WTC11 (cell line): ENCODE data around the gene ZNF304. TPM values are rescaled to one million over a fixed set of nuclear protein-coding genes. Genes with fewer than 3 reads are reported as not detected.

Experiments
- ATAC-seq: fragments of 200-7000 bp; cut with Tn5 transposase; 2 replicates; pipeline ENCODE4 v1.10.0; 2021; ENCODE audit warnings: mild to moderate bottlenecking, moderate library complexity
- CTCF ChIA-PET: fragments of 300-600 bp; sonication (Branson Sonifier 250); formaldehyde crosslinking; loops from one replicate; lab custom pipeline; 2021; ENCODE audit warnings: antibody characterized with exemption; lab: Charles Lee
- POLR2A ChIA-PET: fragments of 350-600 bp; sonication (Branson Sonifier 250); formaldehyde crosslinking; loops from one replicate; lab custom pipeline; 2021; ENCODE audit warnings: antibody characterized with exemption; lab: Charles Lee
- DNase-seq: peaks from one replicate; pipeline ENCODE4 v3.0.0; 2021; ENCODE audit warnings: low spot score
- H3K27ac Mint-ChIP-seq: 2 replicates; pipeline ENCODE4 v1.8.0; 2021; ENCODE audit warnings: mixed read lengths
- H3K27me3 Mint-ChIP-seq: 2 replicates; pipeline ENCODE4 v1.8.0; 2021; ENCODE audit warnings: low read depth, mild to moderate bottlenecking, moderate library complexity, mixed read lengths
- H3K36me3 Mint-ChIP-seq: 2 replicates; pipeline ENCODE4 v1.8.0; 2021; ENCODE audit warnings: mixed read lengths
- H3K4me1 Mint-ChIP-seq: 2 replicates; pipeline ENCODE4 v1.8.0; 2022; ENCODE audit warnings: mixed read lengths
- H3K4me3 Mint-ChIP-seq: 2 replicates; pipeline ENCODE4 v1.8.0; 2021; ENCODE audit warnings: mild to moderate bottlenecking, moderate library complexity, mixed read lengths
- H3K9me3 Mint-ChIP-seq: 2 replicates; pipeline ENCODE4 v1.8.0; 2021; ENCODE audit warnings: mixed read lengths
- FOXP1 ChIP-seq: sonication (generic); formaldehyde crosslinking; IDR thresholded peaks from 2 replicates; pipeline ENCODE4 v1.8.0; 2022; ENCODE audit warnings: missing genetic modification reagents, mild to moderate bottlenecking, moderate library complexity, borderline replicate concordance
- HMGA2 ChIP-seq: fragments of 250-450 bp; sonication (Bioruptor Pico); IDR thresholded peaks from 2 replicates; pipeline ENCODE4 v1.4.0; 2021; ENCODE audit warnings: mild to moderate bottlenecking, moderate library complexity
- IRF2 ChIP-seq: sonication (generic); formaldehyde crosslinking; IDR thresholded peaks from 2 replicates; pipeline ENCODE4 v1.8.0; 2022; ENCODE audit warnings: low read depth, missing genetic modification reagents, borderline replicate concordance
- JUN ChIP-seq: sonication (generic); formaldehyde crosslinking; IDR thresholded peaks from 2 replicates; pipeline ENCODE4 v1.8.0; 2023; ENCODE audit warnings: mild to moderate bottlenecking, missing genetic modification reagents
- KAT7 ChIP-seq: sonication (generic); formaldehyde crosslinking; IDR thresholded peaks from 2 replicates; pipeline ENCODE4 v1.8.1; 2023; ENCODE audit warnings: missing genetic modification reagents, mild to moderate bottlenecking, borderline replicate concordance
- NFYB ChIP-seq: sonication (generic); formaldehyde crosslinking; conservative IDR thresholded peaks from 2 replicates; pipeline ENCODE4 v1.8.0; 2022; ENCODE audit warnings: low read depth, missing genetic modification reagents
- NR1H2 ChIP-seq: sonication (generic); formaldehyde crosslinking; IDR thresholded peaks from 2 replicates; pipeline ENCODE4 v1.9.0; 2021; ENCODE audit warnings: mild to moderate bottlenecking, moderate library complexity, missing genetic modification reagents
- SOX15 ChIP-seq: fragments of 250-450 bp; sonication (Bioruptor Pico); IDR thresholded peaks from 2 replicates; pipeline ENCODE4 v1.9.0; 2021; ENCODE audit warnings: mild to moderate bottlenecking
- TEAD1 ChIP-seq: sonication (generic); formaldehyde crosslinking; IDR thresholded peaks from 2 replicates; pipeline ENCODE4 v1.8.0; 2022; ENCODE audit warnings: mild to moderate bottlenecking, missing genetic modification reagents
- ZNF219 ChIP-seq: sonication (generic); formaldehyde crosslinking; IDR thresholded peaks from 2 replicates; pipeline ENCODE4 v1.8.0; 2023; ENCODE audit warnings: missing genetic modification reagents, mild to moderate bottlenecking, borderline replicate concordance
- total RNA-seq: library from RNA; stranded (reverse); gene quantifications from 3 replicates; pipeline ENCODE4 v1.2.3, GENCODE V29; 2021
- TF ChIP-seq, protein P1 (sequence below): sonication (generic); formaldehyde crosslinking; IDR thresholded peaks from 2 replicates; pipeline ENCODE4 v1.8.1; 2023; ENCODE audit warnings: mild to moderate bottlenecking, missing genetic modification reagents, moderate library complexity
- TF ChIP-seq, protein P2 (sequence below): sonication (generic); formaldehyde crosslinking; IDR thresholded peaks from 2 replicates; pipeline ENCODE4 v1.8.0; 2022; ENCODE audit warnings: missing genetic modification reagents
- TF ChIP-seq, protein P3 (sequence below): sonication (generic); formaldehyde crosslinking; IDR thresholded peaks from 2 replicates; pipeline ENCODE4 v1.8.1; 2022; ENCODE audit warnings: mild to moderate bottlenecking, missing genetic modification reagents, moderate library complexity, borderline replicate concordance
- TF ChIP-seq, protein P4 (sequence below): sonication (generic); formaldehyde crosslinking; IDR thresholded peaks from 2 replicates; pipeline ENCODE4 v1.8.1; 2022; ENCODE audit warnings: low read depth, missing genetic modification reagents, borderline replicate concordance
- TF ChIP-seq, protein P5 (sequence below): sonication (generic); formaldehyde crosslinking; conservative IDR thresholded peaks from 2 replicates; pipeline ENCODE4 v1.8.1; 2023; ENCODE audit warnings: mild to moderate bottlenecking, low read depth, missing genetic modification reagents, moderate library complexity
- TF ChIP-seq, protein P6 (sequence below): fragments of 250-450 bp; sonication (Bioruptor Pico); IDR thresholded peaks from 2 replicates; pipeline ENCODE4 v2.1.2; 2022; ENCODE audit warnings: mild to moderate bottlenecking, moderate library complexity
- TF ChIP-seq, protein P7 (sequence below): sonication (generic); formaldehyde crosslinking; IDR thresholded peaks from 2 replicates; pipeline ENCODE4 v1.8.1; 2022; ENCODE audit warnings: missing genetic modification reagents, borderline replicate concordance
- TF ChIP-seq, protein P8 (sequence below): sonication (generic); formaldehyde crosslinking; IDR thresholded peaks from 2 replicates; pipeline ENCODE4 v1.8.1; 2023; ENCODE audit warnings: mild to moderate bottlenecking, missing genetic modification reagents

The ZNF304 gene
- total RNA-seq, 1 experiment from 2014 or later: 11.0 TPM

DNA sequence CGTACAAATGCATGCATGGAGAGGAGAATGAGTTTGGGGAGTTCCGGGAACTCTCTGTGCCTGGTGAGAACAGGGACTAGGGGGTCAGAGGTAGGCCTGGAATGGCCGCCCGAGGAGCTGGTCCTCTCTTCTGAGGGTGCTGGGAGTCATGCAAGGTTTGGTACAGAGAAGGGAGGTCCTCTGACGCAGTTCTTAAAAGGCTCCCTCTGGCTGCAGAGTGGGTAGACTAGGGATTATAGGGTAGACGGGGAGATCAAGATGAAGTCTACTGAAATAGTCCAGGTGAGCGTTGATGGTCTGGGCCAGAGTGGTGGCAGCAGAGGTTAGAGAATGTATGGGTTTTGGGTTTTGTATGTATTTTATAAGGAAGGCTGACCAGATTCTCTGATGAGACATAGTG, 796 bp downstream of the ZNF304 start (continued):
- TF ChIP-seq, protein P1, sequence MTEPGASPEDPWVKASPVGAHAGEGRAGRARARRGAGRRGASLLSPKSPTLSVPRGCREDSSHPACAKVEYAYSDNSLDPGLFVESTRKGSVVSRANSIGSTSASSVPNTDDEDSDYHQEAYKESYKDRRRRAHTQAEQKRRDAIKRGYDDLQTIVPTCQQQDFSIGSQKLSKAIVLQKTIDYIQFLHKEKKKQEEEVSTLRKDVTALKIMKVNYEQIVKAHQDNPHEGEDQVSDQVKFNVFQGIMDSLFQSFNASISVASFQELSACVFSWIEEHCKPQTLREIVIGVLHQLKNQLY (CRISPR knock-in tag): no peak
- TF ChIP-seq, protein P2, sequence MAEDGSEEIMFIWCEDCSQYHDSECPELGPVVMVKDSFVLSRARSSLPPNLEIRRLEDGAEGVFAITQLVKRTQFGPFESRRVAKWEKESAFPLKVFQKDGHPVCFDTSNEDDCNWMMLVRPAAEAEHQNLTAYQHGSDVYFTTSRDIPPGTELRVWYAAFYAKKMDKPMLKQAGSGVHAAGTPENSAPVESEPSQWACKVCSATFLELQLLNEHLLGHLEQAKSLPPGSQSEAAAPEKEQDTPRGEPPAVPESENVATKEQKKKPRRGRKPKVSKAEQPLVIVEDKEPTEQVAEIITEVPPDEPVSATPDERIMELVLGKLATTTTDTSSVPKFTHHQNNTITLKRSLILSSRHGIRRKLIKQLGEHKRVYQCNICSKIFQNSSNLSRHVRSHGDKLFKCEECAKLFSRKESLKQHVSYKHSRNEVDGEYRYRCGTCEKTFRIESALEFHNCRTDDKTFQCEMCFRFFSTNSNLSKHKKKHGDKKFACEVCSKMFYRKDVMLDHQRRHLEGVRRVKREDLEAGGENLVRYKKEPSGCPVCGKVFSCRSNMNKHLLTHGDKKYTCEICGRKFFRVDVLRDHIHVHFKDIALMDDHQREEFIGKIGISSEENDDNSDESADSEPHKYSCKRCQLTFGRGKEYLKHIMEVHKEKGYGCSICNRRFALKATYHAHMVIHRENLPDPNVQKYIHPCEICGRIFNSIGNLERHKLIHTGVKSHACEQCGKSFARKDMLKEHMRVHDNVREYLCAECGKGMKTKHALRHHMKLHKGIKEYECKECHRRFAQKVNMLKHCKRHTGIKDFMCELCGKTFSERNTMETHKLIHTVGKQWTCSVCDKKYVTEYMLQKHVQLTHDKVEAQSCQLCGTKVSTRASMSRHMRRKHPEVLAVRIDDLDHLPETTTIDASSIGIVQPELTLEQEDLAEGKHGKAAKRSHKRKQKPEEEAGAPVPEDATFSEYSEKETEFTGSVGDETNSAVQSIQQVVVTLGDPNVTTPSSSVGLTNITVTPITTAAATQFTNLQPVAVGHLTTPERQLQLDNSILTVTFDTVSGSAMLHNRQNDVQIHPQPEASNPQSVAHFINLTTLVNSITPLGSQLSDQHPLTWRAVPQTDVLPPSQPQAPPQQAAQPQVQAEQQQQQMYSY (CRISPR knock-in tag): no peak
- TF ChIP-seq, protein P3, sequence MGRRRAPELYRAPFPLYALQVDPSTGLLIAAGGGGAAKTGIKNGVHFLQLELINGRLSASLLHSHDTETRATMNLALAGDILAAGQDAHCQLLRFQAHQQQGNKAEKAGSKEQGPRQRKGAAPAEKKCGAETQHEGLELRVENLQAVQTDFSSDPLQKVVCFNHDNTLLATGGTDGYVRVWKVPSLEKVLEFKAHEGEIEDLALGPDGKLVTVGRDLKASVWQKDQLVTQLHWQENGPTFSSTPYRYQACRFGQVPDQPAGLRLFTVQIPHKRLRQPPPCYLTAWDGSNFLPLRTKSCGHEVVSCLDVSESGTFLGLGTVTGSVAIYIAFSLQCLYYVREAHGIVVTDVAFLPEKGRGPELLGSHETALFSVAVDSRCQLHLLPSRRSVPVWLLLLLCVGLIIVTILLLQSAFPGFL (CRISPR knock-in tag): no peak
- TF ChIP-seq JUN: no peak
- TF ChIP-seq, protein P4, sequence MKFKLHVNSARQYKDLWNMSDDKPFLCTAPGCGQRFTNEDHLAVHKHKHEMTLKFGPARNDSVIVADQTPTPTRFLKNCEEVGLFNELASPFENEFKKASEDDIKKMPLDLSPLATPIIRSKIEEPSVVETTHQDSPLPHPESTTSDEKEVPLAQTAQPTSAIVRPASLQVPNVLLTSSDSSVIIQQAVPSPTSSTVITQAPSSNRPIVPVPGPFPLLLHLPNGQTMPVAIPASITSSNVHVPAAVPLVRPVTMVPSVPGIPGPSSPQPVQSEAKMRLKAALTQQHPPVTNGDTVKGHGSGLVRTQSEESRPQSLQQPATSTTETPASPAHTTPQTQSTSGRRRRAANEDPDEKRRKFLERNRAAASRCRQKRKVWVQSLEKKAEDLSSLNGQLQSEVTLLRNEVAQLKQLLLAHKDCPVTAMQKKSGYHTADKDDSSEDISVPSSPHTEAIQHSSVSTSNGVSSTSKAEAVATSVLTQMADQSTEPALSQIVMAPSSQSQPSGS (CRISPR knock-in tag): no peak

DNA sequence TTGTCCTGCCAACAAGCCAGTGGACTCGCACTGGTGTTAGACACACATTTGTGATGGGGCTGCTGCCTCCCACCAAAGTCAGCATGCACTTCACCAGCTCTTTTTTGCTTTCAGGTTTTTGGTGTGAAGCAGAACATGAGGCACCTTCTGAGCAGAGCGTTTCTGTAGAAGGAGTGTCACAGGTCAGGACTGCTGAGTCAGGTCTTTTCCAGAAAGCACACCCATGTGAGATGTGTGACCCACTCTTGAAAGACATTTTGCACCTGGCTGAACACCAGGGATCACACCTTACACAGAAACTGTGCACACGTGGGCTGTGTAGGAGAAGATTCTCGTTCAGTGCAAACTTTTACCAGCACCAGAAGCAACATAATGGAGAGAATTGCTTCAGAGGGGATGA, 4.8 kb downstream of the ZNF304 start:
- Mint-ChIP-seq H3K4me1 (peaks cover 16% of the 10 kb centered on the region), H3K4me3 (no peak overlapping the region), H3K27ac (no peak overlapping the region), H3K27me3 (no peaks in the 10 kb centered on the region; the same call in 1 of the 2 replicates), H3K9me3 (no peaks in the 10 kb centered on the region), H3K36me3 (peaks cover 39% of the 10 kb centered on the region)
- POLR2A ChIA-PET: no interaction called here
- ATAC-seq (no peak), DNase-seq (no peak)
- CTCF ChIA-PET: no interaction called here
- no peak for TF ChIP-seq NFYB (CRISPR knock-in tag)
- TF ChIP-seq, protein P5, sequence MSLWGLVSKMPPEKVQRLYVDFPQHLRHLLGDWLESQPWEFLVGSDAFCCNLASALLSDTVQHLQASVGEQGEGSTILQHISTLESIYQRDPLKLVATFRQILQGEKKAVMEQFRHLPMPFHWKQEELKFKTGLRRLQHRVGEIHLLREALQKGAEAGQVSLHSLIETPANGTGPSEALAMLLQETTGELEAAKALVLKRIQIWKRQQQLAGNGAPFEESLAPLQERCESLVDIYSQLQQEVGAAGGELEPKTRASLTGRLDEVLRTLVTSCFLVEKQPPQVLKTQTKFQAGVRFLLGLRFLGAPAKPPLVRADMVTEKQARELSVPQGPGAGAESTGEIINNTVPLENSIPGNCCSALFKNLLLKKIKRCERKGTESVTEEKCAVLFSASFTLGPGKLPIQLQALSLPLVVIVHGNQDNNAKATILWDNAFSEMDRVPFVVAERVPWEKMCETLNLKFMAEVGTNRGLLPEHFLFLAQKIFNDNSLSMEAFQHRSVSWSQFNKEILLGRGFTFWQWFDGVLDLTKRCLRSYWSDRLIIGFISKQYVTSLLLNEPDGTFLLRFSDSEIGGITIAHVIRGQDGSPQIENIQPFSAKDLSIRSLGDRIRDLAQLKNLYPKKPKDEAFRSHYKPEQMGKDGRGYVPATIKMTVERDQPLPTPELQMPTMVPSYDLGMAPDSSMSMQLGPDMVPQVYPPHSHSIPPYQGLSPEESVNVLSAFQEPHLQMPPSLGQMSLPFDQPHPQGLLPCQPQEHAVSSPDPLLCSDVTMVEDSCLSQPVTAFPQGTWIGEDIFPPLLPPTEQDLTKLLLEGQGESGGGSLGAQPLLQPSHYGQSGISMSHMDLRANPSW (CRISPR knock-in tag): no peak
- TF ChIP-seq, protein P6, sequence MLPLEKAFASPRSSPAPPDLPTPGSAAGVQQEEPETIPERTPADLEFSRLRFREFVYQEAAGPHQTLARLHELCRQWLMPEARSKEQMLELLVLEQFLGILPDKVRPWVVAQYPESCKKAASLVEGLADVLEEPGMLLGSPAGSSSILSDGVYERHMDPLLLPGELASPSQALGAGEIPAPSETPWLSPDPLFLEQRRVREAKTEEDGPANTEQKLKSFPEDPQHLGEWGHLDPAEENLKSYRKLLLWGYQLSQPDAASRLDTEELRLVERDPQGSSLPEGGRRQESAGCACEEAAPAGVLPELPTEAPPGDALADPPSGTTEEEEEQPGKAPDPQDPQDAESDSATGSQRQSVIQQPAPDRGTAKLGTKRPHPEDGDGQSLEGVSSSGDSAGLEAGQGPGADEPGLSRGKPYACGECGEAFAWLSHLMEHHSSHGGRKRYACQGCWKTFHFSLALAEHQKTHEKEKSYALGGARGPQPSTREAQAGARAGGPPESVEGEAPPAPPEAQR: no peak
- TF ChIP-seq SOX15: no peak
- no peak for TF ChIP-seq FOXP1 (CRISPR knock-in tag)
- no peak for TF ChIP-seq HMGA2 (CRISPR knock-in tag)
- no peak for TF ChIP-seq NR1H2 (CRISPR knock-in tag)
- TF ChIP-seq ZNF219 (CRISPR knock-in tag): no peak
- TF ChIP-seq TEAD1: no peak
- TF ChIP-seq, protein P7, sequence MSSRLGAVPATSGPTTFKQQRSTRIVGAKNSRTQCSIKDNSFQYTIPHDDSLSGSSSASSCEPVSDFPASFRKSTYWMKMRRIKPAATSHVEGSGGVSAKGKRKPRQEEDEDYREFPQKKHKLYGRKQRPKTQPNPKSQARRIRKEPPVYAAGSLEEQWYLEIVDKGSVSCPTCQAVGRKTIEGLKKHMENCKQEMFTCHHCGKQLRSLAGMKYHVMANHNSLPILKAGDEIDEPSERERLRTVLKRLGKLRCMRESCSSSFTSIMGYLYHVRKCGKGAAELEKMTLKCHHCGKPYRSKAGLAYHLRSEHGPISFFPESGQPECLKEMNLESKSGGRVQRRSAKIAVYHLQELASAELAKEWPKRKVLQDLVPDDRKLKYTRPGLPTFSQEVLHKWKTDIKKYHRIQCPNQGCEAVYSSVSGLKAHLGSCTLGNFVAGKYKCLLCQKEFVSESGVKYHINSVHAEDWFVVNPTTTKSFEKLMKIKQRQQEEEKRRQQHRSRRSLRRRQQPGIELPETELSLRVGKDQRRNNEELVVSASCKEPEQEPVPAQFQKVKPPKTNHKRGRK (CRISPR knock-in tag): no peak
- TF ChIP-seq IRF2: no peak
- no peak for TF ChIP-seq KAT7 (CRISPR knock-in tag)
- TF ChIP-seq, protein P8, sequence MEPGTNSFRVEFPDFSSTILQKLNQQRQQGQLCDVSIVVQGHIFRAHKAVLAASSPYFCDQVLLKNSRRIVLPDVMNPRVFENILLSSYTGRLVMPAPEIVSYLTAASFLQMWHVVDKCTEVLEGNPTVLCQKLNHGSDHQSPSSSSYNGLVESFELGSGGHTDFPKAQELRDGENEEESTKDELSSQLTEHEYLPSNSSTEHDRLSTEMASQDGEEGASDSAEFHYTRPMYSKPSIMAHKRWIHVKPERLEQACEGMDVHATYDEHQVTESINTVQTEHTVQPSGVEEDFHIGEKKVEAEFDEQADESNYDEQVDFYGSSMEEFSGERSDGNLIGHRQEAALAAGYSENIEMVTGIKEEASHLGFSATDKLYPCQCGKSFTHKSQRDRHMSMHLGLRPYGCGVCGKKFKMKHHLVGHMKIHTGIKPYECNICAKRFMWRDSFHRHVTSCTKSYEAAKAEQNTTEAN (CRISPR knock-in tag): no peak
